Osteoblast (primary cell): ENCODE measurements around the gene ETFA. TPM values are rescaled to one million over a fixed set of nuclear protein-coding genes. Genes with fewer than 3 reads are reported as not detected.

Source experiments
- DNase-seq: peaks from one replicate; pipeline ENCODE4 v3.0.0; 2011; ENCODE audit warnings: low spot score, mixed read lengths; ENCODE audit not compliant: insufficient read length; ENCODE audit errors: missing footprints
- H2AFZ ChIP-seq: 2 replicates; pipeline ENCODE4 v1.6.0; 2011; ENCODE audit warnings: mild to moderate bottlenecking, low read length
- H3K27ac ChIP-seq: 2 replicates; pipeline ENCODE4 v1.5.1; 2011; ENCODE audit warnings: mild to moderate bottlenecking, low read depth, low read length, moderate library complexity
- H3K27me3 ChIP-seq: 2 replicates; pipeline ENCODE4 v1.6.0; 2012; ENCODE audit warnings: mild to moderate bottlenecking, control low read depth, inconsistent platforms, low read length, moderate library complexity; ENCODE audit not compliant: insufficient read depth
- H3K36me3 ChIP-seq: 2 replicates; pipeline ENCODE4 v1.5.1; 2011; ENCODE audit warnings: mild to moderate bottlenecking, low read length, control low read depth, moderate library complexity; ENCODE audit not compliant: insufficient read depth
- H3K4me1 ChIP-seq: 2 replicates; pipeline ENCODE4 v1.5.1; 2011; ENCODE audit warnings: mild to moderate bottlenecking, low read length, control low read depth, moderate library complexity; ENCODE audit not compliant: insufficient read depth
- H3K4me2 ChIP-seq: 2 replicates; pipeline ENCODE4 v1.6.0; 2011; ENCODE audit warnings: mild to moderate bottlenecking, low read length; ENCODE audit not compliant: insufficient read depth
- H3K4me3 ChIP-seq: fragments of 200-600 bp; sonication (generic); 3 replicates; pipeline ENCODE4 v1.5.1; 2012; ENCODE audit warnings: mild to moderate bottlenecking, low read length, inconsistent platforms; ENCODE audit not compliant: insufficient read depth
- H3K79me2 ChIP-seq: 2 replicates; pipeline ENCODE4 v1.6.0; 2012; ENCODE audit warnings: mild to moderate bottlenecking, low read length, control low read depth, inconsistent platforms; ENCODE audit not compliant: insufficient read depth
- H3K9me3 ChIP-seq: 2 replicates; pipeline ENCODE4 v1.5.1; 2011; ENCODE audit warnings: low read depth, low read length, control low read depth
- H4K20me1 ChIP-seq: 2 replicates; pipeline ENCODE4 v1.6.0; 2012; ENCODE audit warnings: mild to moderate bottlenecking, low read length, control low read depth; ENCODE audit not compliant: insufficient read depth
- total RNA-seq: library from RNA; depleted of rRNA; stranded (reverse); fragments of >200 nt; gene quantifications from 2 replicates; pipeline ENCODE4 v1.2.3, GENCODE V29; 2012
- TF ChIP-seq, protein P1 (sequence below): IDR thresholded peaks from 2 replicates; pipeline ENCODE4 v1.5.1; 2011; ENCODE audit warnings: mild to moderate bottlenecking, low read depth, low read length, moderate library complexity; ENCODE audit errors: extremely low read depth

Gene ETFA
- total RNA-seq, 1 donor: 85.0 TPM

DNA sequence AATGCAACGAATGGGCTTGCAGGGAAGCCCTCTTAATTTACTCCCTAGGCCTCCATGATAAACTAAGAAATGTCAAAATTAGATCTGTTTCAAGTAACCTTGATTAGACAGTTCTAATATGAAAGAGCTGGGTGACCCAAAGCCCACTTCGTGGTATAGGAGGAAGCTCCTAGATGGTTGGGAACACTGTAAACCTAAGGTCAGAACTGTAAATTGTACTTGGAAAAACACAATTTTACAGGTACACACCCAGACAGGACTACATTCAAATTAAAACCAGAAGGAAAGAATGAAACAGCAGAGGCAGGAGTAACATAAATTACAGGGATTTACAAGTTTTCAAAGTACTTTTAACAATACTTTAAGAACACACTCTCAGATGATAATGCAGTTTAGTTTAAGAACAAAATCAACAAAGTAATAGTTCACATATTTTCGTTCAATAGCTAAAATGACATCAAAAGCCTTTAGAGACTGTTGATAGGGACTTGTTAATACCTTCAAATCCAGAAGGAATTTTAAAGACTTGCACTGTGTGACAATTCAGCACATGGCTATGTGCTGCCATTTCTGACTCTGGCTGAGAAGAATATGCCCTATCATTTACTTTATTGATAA lies 43.7 kb upstream of the ETFA start:
- Histone ChIP-seq H3K9me3 (no peaks in the 10 kb centered on the region), H3K27ac (no peak overlapping the region), H3K4me1 (no peaks in the 10 kb centered on the region), H2AFZ (no peak overlapping the region), H3K4me3 (no peak overlapping the region), H3K79me2 (no peaks in the 10 kb centered on the region), H3K4me2 (no peak overlapping the region), H3K36me3 (no peaks in the 10 kb centered on the region), H4K20me1 (no peaks in the 10 kb centered on the region), H3K27me3 (peaks cover 3% of the 10 kb centered on the region)
- DNase-seq: no peak
- TF ChIP-seq, protein P1, sequence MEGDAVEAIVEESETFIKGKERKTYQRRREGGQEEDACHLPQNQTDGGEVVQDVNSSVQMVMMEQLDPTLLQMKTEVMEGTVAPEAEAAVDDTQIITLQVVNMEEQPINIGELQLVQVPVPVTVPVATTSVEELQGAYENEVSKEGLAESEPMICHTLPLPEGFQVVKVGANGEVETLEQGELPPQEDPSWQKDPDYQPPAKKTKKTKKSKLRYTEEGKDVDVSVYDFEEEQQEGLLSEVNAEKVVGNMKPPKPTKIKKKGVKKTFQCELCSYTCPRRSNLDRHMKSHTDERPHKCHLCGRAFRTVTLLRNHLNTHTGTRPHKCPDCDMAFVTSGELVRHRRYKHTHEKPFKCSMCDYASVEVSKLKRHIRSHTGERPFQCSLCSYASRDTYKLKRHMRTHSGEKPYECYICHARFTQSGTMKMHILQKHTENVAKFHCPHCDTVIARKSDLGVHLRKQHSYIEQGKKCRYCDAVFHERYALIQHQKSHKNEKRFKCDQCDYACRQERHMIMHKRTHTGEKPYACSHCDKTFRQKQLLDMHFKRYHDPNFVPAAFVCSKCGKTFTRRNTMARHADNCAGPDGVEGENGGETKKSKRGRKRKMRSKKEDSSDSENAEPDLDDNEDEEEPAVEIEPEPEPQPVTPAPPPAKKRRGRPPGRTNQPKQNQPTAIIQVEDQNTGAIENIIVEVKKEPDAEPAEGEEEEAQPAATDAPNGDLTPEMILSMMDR: no peak

DNA sequence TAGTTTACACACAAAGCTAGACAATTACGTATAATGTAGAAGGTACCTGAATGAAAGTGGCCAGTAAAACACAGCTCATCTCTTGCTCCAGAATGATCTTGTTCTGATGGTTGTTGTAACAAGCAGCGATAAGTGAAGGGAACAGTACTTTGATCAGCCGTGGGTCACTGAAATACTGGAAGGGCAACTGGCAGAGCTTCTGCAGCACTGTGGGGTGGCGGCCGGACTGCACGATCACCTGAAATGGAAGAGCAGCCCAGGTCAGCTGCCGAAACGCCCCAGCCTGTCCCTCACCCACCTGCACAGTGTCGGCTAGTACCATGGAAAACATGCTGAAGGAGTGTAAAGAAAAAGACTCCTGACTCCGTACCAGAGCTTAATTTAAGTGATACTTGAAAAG lies 42.6 kb upstream of the ETFA start:
- no peak for DNase-seq

DNA sequence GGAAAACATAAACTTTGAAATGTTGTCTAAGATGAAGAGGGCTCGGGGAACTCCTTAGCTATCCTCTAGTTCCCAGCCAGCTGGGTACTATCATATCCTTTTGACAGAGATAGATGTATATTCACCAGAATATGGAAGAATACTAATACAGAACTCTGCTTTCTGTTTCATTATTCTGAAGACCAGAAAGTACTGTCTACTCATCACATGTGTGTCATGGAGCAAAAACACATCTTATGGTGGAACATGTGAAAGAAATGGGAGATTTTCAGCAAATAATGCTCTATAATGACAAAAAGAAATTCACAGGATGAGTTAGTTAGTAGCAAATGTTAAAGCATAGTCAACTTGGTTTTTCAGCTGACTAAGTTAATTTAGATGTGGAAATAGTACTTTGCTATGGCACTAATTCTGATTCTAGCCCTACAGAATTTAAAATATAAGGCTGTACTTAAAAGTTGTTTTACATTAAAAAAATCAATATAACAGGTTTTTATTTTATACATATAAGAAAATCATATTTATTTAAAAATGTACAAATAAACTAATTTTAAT lies 41.8 kb upstream of the ETFA start:
- Histone ChIP-seq H3K9me3 (no peaks in the 10 kb centered on the region), H2AFZ (no peak overlapping the region), H3K4me2 (no peak overlapping the region), H3K36me3 (no peaks in the 10 kb centered on the region), H3K4me3 (no peak overlapping the region), H4K20me1 (no peaks in the 10 kb centered on the region), H3K4me1 (no peaks in the 10 kb centered on the region), H3K79me2 (no peaks in the 10 kb centered on the region), H3K27me3 (peaks cover 7% of the 10 kb centered on the region), H3K27ac (no peak overlapping the region)
- no peak for DNase-seq
- TF ChIP-seq, protein P1: no peak

More for the DNA sequence above, 42.6 kb upstream of the ETFA start:
- Histone ChIP-seq H3K4me2 (no peak overlapping the region), H3K27ac (no peak overlapping the region), H3K27me3 (peaks cover 3% of the 10 kb centered on the region), H3K9me3 (no peaks in the 10 kb centered on the region), H4K20me1 (no peaks in the 10 kb centered on the region), H2AFZ (no peak overlapping the region), H3K4me1 (no peaks in the 10 kb centered on the region), H3K79me2 (no peaks in the 10 kb centered on the region), H3K4me3 (no peak overlapping the region), H3K36me3 (no peaks in the 10 kb centered on the region)
- TF ChIP-seq, protein P1: no peak

DNA sequence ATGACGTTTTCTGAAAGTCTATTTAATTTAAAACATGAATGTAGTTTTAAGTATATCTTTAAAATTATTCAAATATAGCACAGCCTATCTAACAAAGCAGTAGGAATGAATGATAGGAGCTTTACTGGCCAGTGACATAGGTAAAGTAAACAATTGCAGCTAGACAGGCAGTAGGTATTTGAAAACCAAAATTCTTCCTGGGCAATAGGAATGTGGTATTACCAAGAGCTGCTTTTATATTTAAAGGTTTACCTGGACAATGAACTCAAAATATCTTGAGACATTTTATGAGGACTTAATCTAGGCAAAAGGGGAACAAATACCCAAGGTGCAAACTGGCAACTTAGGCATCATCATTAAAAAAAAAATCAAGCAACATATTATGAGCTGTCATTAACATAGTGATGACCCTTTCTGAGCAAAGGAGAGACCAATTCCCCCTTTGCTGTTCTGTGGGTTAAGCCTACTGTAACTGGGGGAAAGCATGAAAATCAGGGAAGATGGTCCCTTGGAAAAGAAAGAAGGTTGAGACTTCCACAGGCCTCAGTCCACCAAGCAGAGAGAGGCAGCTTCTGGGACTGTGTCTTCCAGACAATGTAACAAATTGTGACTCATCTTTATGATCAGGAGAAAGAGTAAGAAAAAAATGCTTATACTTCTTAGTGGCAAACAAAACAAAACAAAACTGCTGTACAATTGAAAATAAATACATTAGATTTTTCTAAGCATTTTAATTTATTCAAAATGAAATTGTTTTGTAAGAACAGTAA lies 38.2 kb upstream of the ETFA start:
- TF ChIP-seq, protein P1: no peak
- peaks cover 40% of the 10 kb centered on the region for H3K27me3 ChIP-seq
- H3K27ac ChIP-seq: no peak overlapping the region
- no peaks in the 10 kb centered on the region for H3K36me3 ChIP-seq
- H4K20me1 ChIP-seq: no peaks in the 10 kb centered on the region
- no peaks in the 10 kb centered on the region for H3K9me3 ChIP-seq
- no peak overlapping the region for H3K4me3 ChIP-seq
- DNase-seq: no peak
- no peak overlapping the region for H3K4me2 ChIP-seq
- no peak overlapping the region for H2AFZ ChIP-seq
- no peaks in the 10 kb centered on the region for H3K79me2 ChIP-seq
- peaks cover 6% of the 10 kb centered on the region for H3K4me1 ChIP-seq
